Glutamatergic neuron (in vitro differentiated cells): ENCODE measurements around the gene MYBPH. TPM values are rescaled to one million over a fixed set of nuclear protein-coding genes. Genes with fewer than 3 reads are reported as not detected.

ENCODE experiments used
- DNase-seq: peaks from one replicate; pipeline ENCODE4 v3.0.0; 2022
- H3K27ac Mint-ChIP-seq: one replicate; pipeline ENCODE4 v1.8.0; 2020; ENCODE audit warnings: mild to moderate bottlenecking, mixed read lengths, inconsistent platforms; ENCODE audit not compliant: unreplicated experiment
- H3K27me3 Mint-ChIP-seq: one replicate; pipeline ENCODE4 v1.8.0; 2020; ENCODE audit warnings: mild to moderate bottlenecking, moderate library complexity, mixed read lengths, inconsistent platforms; ENCODE audit not compliant: unreplicated experiment
- H3K36me3 Mint-ChIP-seq: one replicate; pipeline ENCODE4 v1.8.0; 2020; ENCODE audit warnings: mild to moderate bottlenecking, mixed read lengths, inconsistent platforms; ENCODE audit not compliant: unreplicated experiment
- H3K4me1 Mint-ChIP-seq: one replicate; pipeline ENCODE4 v1.8.0; 2020; ENCODE audit warnings: mild to moderate bottlenecking, low read depth, mixed read lengths, inconsistent platforms; ENCODE audit not compliant: unreplicated experiment
- H3K4me3 Mint-ChIP-seq: one replicate; pipeline ENCODE4 v1.8.0; 2020; ENCODE audit warnings: mild to moderate bottlenecking, mixed read lengths, inconsistent platforms; ENCODE audit not compliant: unreplicated experiment
- H3K9me3 Mint-ChIP-seq: one replicate; pipeline ENCODE4 v1.8.0; 2020; ENCODE audit warnings: mild to moderate bottlenecking, moderate library complexity, mixed read lengths, inconsistent platforms; ENCODE audit not compliant: unreplicated experiment
- total RNA-seq: library from RNA; stranded (reverse); fragmentation: NEBNext Ultra II Directional; extraction: Animal tissue kit (Norgen Biotek cat#: 25700); gene quantifications from one replicate; pipeline ENCODE4 v1.2.1, GENCODE V29; 2021; ENCODE audit not compliant: unreplicated experiment
- TF ChIP-seq, protein P1 (sequence below): fragments of 200-600 bp; sonication (generic); IDR thresholded peaks from one replicate; pipeline ENCODE4 v1.5.0; 2021; ENCODE audit not compliant: partially characterized antibody, unreplicated experiment

Gene MYBPH
- total RNA-seq, 1 donor from 2014 or later, result not detected

DNA sequence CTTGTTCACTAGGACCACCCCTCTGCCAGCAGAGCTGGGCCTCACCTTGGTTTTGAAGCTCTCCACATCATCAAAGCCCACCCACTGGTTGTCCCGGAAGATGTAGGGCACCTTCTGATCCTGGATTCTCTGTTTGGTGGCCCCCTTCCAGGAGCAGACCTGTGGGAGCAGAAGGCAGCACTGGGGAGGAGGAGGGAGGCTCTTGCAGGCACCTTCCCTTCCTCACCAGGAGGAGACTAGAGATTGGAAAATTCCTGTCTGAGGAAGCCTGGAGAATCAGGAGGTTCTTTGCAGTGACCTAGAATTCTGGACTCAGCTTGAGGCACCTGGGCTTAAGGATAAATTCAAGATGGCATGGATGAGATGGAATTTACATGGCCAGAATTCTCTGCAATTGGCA, 43.5 kb upstream of the MYBPH start:
- Mint-ChIP-seq H3K4me1 (peaks cover 17% of the 10 kb centered on the region), H3K4me3 (no peak overlapping the region), H3K27ac (no peak overlapping the region), H3K36me3 (no peaks in the 10 kb centered on the region), H3K27me3 (peaks cover 3% of the 10 kb centered on the region), H3K9me3 (peaks cover 2% of the 10 kb centered on the region)
- TF ChIP-seq, protein P1, sequence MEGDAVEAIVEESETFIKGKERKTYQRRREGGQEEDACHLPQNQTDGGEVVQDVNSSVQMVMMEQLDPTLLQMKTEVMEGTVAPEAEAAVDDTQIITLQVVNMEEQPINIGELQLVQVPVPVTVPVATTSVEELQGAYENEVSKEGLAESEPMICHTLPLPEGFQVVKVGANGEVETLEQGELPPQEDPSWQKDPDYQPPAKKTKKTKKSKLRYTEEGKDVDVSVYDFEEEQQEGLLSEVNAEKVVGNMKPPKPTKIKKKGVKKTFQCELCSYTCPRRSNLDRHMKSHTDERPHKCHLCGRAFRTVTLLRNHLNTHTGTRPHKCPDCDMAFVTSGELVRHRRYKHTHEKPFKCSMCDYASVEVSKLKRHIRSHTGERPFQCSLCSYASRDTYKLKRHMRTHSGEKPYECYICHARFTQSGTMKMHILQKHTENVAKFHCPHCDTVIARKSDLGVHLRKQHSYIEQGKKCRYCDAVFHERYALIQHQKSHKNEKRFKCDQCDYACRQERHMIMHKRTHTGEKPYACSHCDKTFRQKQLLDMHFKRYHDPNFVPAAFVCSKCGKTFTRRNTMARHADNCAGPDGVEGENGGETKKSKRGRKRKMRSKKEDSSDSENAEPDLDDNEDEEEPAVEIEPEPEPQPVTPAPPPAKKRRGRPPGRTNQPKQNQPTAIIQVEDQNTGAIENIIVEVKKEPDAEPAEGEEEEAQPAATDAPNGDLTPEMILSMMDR, result no peak
- DNase-seq, result no peak

DNA sequence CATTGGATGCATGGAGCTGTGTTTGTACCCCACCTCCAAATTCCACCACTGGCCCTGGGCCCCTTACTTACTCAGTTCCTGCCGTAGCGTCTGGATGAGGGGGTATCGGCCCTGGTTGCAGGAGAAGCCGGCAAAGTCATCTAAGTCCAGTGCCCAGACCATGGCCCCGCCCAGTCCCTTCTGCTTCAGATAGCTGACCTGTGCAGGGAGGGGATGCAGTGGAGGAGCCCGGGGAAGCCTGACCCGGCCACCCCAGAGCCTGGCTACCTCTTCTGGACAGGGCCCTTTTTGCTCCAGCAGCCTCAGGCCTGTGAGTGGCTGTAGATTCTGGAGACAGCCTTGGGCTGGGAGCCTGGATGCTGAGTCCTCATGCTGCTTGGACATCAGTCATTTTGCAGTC, 42.0 kb upstream of the MYBPH start:
- Mint-ChIP-seq H3K36me3 (no peaks in the 10 kb centered on the region), H3K4me3 (no peak overlapping the region), H3K9me3 (peaks cover 2% of the 10 kb centered on the region), H3K27me3 (peaks cover 5% of the 10 kb centered on the region), H3K27ac (no peak overlapping the region), H3K4me1 (peaks cover 17% of the 10 kb centered on the region)
- DNase-seq, result no peak
- TF ChIP-seq, protein P1, result no peak

DNA sequence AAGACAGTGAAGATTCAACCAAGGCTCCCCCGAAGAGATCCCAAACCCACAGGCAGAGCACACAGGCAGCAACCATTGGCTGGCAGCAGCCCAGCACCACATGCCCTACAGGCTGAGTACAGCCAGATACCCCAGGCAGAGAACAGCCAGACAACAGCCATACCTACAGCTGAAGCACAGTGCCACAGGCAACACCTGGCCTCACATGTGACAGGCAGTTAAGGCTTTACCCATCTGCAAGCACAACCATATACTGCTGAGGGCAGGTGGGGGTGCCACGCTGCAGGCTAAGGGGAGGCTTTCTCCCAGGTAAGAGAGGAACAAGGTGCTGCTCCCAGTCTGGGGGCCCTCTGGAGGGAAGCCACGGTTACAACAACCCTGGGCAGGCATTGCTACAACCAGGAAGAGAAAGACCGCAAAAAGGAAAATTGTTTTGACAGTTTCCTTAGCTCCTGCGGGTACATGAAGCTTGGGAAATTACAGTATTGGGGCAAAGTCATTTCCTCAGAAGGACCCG, 41.6 kb upstream of the MYBPH start:
- H3K27ac Mint-ChIP-seq, result no peak overlapping the region
- H3K4me1 Mint-ChIP-seq, result peaks cover 17% of the 10 kb centered on the region
- no peak overlapping the region for H3K4me3 Mint-ChIP-seq
- peaks cover 5% of the 10 kb centered on the region for H3K27me3 Mint-ChIP-seq
- TF ChIP-seq, protein P1, result no peak
- no peaks in the 10 kb centered on the region for H3K36me3 Mint-ChIP-seq
- H3K9me3 Mint-ChIP-seq, result peaks cover 2% of the 10 kb centered on the region
- DNase-seq, result no peak

DNA sequence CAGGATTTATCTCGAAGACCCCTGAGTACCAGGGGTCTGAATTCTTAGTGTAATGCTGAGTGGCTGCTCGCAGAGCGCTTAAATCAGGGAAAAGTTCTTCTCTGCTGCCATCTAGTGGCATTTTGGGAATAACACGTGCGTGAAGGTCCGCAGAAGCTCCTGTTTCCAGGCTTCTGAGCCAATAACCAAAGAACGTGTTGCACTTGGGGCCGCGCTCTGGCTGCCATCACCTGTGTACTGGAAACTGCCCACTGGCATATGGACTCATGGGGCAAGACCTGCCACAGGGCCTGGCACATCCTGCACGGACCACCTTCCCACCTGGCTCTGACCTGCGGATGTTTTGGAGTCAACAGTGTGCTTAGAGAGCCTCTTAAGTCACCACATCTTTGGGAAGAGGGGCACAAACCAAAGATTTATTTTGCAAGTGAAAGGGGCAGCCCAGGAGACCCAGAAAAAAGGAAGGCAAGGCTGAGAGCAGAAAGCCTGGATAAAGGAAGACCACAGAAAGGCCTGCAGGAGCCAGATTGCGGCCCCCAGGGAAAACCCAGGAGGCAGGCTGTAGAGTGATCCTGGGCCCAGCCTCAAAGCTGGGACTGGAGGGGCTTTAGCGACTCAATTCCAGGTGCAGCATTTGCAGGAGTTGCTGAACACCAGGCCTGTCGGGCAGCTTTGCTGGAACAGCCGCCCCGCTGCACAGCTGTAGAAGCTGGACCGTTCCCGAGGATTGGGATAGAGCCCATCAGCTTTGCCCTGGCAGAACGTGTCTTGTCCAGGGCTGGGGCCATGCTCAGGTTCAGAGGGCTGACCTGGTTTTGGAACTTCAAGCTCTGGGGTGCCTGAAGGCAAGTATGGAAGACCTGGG, 40.9 kb upstream of the MYBPH start:
- DNase-seq, result peak; percentile 60
- H3K4me1 Mint-ChIP-seq, result peaks cover 17% of the 10 kb centered on the region
- no peaks in the 10 kb centered on the region for H3K36me3 Mint-ChIP-seq
- H3K27me3 Mint-ChIP-seq, result peaks cover 5% of the 10 kb centered on the region
- H3K27ac Mint-ChIP-seq, result peak overlapping the region; percentile 68
- no peak overlapping the region for H3K4me3 Mint-ChIP-seq
- TF ChIP-seq, protein P1, result peak; percentile 89
- H3K9me3 Mint-ChIP-seq, result peaks cover 2% of the 10 kb centered on the region

DNA sequence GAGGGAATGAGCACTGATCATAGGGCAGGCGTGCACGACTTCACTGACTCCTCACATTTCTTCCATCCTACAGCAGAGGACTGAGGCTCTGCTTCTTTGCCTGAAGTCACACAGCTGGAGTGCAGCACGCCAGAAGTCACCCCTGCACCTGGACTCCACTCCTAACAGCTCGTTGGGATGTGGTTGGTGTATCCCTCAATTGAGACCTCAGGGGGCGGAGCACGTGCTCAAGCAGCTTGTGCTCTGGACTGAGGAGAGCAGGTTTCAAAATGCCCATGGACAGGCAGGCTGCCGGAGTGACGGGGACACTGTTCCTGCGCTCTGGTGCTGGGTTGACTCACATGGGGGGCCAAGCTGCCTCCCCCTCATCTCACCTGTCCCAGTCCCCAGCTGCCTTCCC, 39.9 kb upstream of the MYBPH start:
- peaks cover 2% of the 10 kb centered on the region for H3K9me3 Mint-ChIP-seq
- DNase-seq, result peak; percentile 29
- H3K27me3 Mint-ChIP-seq, result peaks cover 5% of the 10 kb centered on the region
- TF ChIP-seq, protein P1, result no peak
- H3K4me3 Mint-ChIP-seq, result no peak overlapping the region
- H3K4me1 Mint-ChIP-seq, result peaks cover 17% of the 10 kb centered on the region
- no peak overlapping the region for H3K27ac Mint-ChIP-seq
- no peaks in the 10 kb centered on the region for H3K36me3 Mint-ChIP-seq
